ENCODE data around the gene KSR2. TPM values are rescaled to one million over a fixed set of nuclear protein-coding genes. Genes with fewer than 3 reads are reported as not detected.

KSR2 gene
- total and polyA plus RNA-seq, 9 donors: under 0.01 to 0.15 (median 0.08) TPM; not detected in 4

- intact Hi-C loops (cut with DNase I): no loop called here
- no peaks in the 10 kb centered on the region for H3K4me1 ChIP-seq (ENCODE audit: insufficient read depth)
- WGBS, 3 donors: 64 to 67% (median 64%) methylated on average over 4 of the region's 4 CpGs
- H3K36me3 ChIP-seq: no peaks in the 10 kb centered on the region
- H3K27me3 ChIP-seq: no peaks in the 10 kb centered on the region
- no peak overlapping the region for H3K4me3 ChIP-seq
- H3K9me3 ChIP-seq: no peaks in the 10 kb centered on the region
- H3K27ac ChIP-seq: no peak overlapping the region
- DNase-seq: no peak
- no peak for TF ChIP-seq EP300 (IDR thresholded peaks at IDR 0.05)
- TF ChIP-seq CTCF (IDR thresholded peaks at IDR 0.05): no peak
- TF ChIP-seq POLR2A (IDR thresholded peaks at IDR 0.05): no peak
Observed at GRCh38 chr12:117702741-117703140, 266.0 kb downstream of the KSR2 start.

GRCh38 chr12:117699575-117699974 lies 269.2 kb downstream of the KSR2 start:
- H3K27ac ChIP-seq: no peak overlapping the region
- no peak for DNase-seq
- no peaks in the 10 kb centered on the region for H3K27me3 ChIP-seq
- no peak overlapping the region for H3K4me3 ChIP-seq
- 66 to 80% (median 76%) methylated on average over 5 of the region's 5 CpGs for WGBS, 3 donors
- intact Hi-C loops (cut with DNase I): no loop called here
- TF ChIP-seq EP300 (IDR thresholded peaks at IDR 0.05): no peak
- no peak for TF ChIP-seq CTCF (IDR thresholded peaks at IDR 0.05)
- TF ChIP-seq POLR2A (IDR thresholded peaks at IDR 0.05): no peak
- H3K9me3 ChIP-seq: no peaks in the 10 kb centered on the region
- no peaks in the 10 kb centered on the region for H3K36me3 ChIP-seq
- H3K4me1 ChIP-seq (ENCODE audit: insufficient read depth): no peaks in the 10 kb centered on the region

- Histone ChIP-seq H3K27me3 (no peaks in the 10 kb centered on the region), H3K4me3 (no peak overlapping the region), H3K27ac (no peak overlapping the region), H3K9me3 (no peaks in the 10 kb centered on the region), H3K4me1 (ENCODE audit: insufficient read depth) (no peaks in the 10 kb centered on the region), H3K36me3 (no peaks in the 10 kb centered on the region)
- TF ChIP-seq EP300 (IDR thresholded peaks at IDR 0.05) (no peak), POLR2A (IDR thresholded peaks at IDR 0.05) (no peak), CTCF (IDR thresholded peaks at IDR 0.05) (no peak)
- intact Hi-C loops (cut with DNase I): no loop called here
- no peak for DNase-seq
- 82 to 88% (median 82%) methylated on average over 1 of the region's 1 CpG for WGBS, 3 donors
Observed at GRCh38 chr12:117699118-117699517, 269.7 kb downstream of the KSR2 start.

- intact Hi-C loops (cut with DNase I): no loop called here
- Histone ChIP-seq H3K4me3 (no peak overlapping the region), H3K4me1 (ENCODE audit: insufficient read depth) (no peaks in the 10 kb centered on the region), H3K9me3 (peaks cover 0 to 4% of the 10 kb centered on the region in 2 donors), H3K27me3 (no peaks in the 10 kb centered on the region), H3K36me3 (no peaks in the 10 kb centered on the region), H3K27ac (no peak overlapping the region)
- TF ChIP-seq CTCF (IDR thresholded peaks at IDR 0.05) (no peak), POLR2A (IDR thresholded peaks at IDR 0.05) (no peak), EP300 (IDR thresholded peaks at IDR 0.05) (no peak)
- WGBS, 3 donors: 74 to 78% (median 77%) methylated on average over 6 of the region's 6 CpGs
- DNase-seq: no peak
Observed at GRCh38 chr12:117695956-117696355, 272.8 kb downstream of the KSR2 start.

All from ovary (tissue), 9 donors.